GM23248 (cell line): ENCODE results near the gene AKT3.

ENCODE experiments used
- EZH2 ChIP-seq: fragments of 200-600 bp; sonication (generic); IDR thresholded peaks from 2 replicates; pipeline ENCODE4 v1.6.1; 2018; ENCODE audit warnings: antibody characterized with exemption, mild to moderate bottlenecking; ENCODE audit not compliant: insufficient read depth, poor library complexity, severe bottlenecking
- EZH2phosphoT487 ChIP-seq: fragments of 200-600 bp; sonication (generic); IDR thresholded peaks from 2 replicates; pipeline ENCODE4 v1.6.1; 2018; ENCODE audit warnings: antibody characterized with exemption, moderate library complexity, mild to moderate bottlenecking, low read depth; ENCODE audit not compliant: insufficient read depth

- TF ChIP-seq EZH2, result no peak
- no peak for TF ChIP-seq EZH2phosphoT487
These were observed 254.4 kb downstream of the AKT3 start for GRCh38 chr1:243595527-243596210.
